GM12891 (cell line): ENCODE measurements around the gene PRKCE.

Experiments
- DNase-seq: peaks from one replicate; pipeline ENCODE4 v3.0.0; 2011; ENCODE audit warnings: low spot score; ENCODE audit not compliant: insufficient read length
- FAIRE-seq: peaks from 2 replicates; lab custom pipeline; 2011; peaks lifted over from hg19 to GRCh38; lab: Jason Lieb, UNC
- PAX5 ChIP-seq: IDR thresholded peaks from 2 replicates; pipeline ENCODE4 v1.6.1; 2011; ENCODE audit warnings: low read length, moderate library complexity, mild to moderate bottlenecking; ENCODE audit not compliant: insufficient read depth, severe bottlenecking
- POLR2A ChIP-seq: IDR thresholded peaks from 2 replicates; pipeline ENCODE4 v1.6.1; 2011; ENCODE audit warnings: low read depth, low read length, control low read depth
- POLR2AphosphoS5 ChIP-seq: IDR thresholded peaks from 2 replicates; pipeline ENCODE4 v1.6.1; 2011; ENCODE audit warnings: low read depth, low read length, control low read depth
- POU2F2 ChIP-seq: IDR thresholded peaks from 2 replicates; pipeline ENCODE4 v1.6.1; 2011; ENCODE audit warnings: low read depth, mild to moderate bottlenecking, control low read depth, low read length, moderate library complexity
- SPI1 ChIP-seq: IDR thresholded peaks from 2 replicates; pipeline ENCODE4 v1.6.1; 2011; ENCODE audit warnings: low read depth, low read length, control low read depth
- TAF1 ChIP-seq: IDR thresholded peaks from 2 replicates; pipeline ENCODE4 v1.6.1; 2011; ENCODE audit warnings: low read depth, low read length, control low read depth

PRKCE gene

GRCh38 chr2:45669032-45669486 lies 17.6 kb downstream of the PRKCE start:
- FAIRE-seq (no peak), DNase-seq (no peak)
- TF ChIP-seq POLR2A (no peak), SPI1 (no peak), POLR2AphosphoS5 (no peak), TAF1 (no peak), POU2F2 (no peak), PAX5 (no peak)

DNA sequence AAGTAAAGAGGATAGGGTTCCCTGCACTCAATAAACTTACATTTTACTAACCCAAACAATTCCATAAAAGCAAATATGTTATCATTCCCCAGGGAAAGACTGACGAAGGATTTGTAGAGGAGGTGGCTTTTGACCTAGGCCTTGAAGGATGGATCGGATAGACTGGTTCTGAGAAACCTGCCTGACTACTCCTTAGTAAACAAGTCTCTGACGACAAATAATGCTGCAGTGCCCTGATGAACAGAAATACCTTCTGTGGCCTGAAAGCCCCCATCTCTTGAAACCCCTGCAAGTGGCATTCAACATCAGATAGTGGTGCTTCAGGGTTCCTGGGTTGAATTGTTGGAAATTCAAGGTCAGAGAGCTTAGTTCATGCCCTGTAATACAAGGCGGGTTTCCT lies 19.2 kb downstream of the PRKCE start:
- no peak for FAIRE-seq
- no peak for TF ChIP-seq PAX5
- TF ChIP-seq POU2F2 = no peak
- TF ChIP-seq POLR2AphosphoS5 = no peak
- TF ChIP-seq POLR2A = no peak
- no peak for TF ChIP-seq TAF1
- TF ChIP-seq SPI1 = no peak
- no peak for DNase-seq

GRCh38 chr2:45672138-45672537 lies 20.7 kb downstream of the PRKCE start:
- no peak for FAIRE-seq
- no peak for DNase-seq
- TF ChIP-seq POLR2A (no peak), SPI1 (no peak), PAX5 (no peak), POU2F2 (no peak), TAF1 (no peak), POLR2AphosphoS5 (no peak)

- DNase-seq = no peak
- FAIRE-seq = no peak
Observed at GRCh38 chr2:45674035-45674816, 22.8 kb downstream of the PRKCE start.

DNA sequence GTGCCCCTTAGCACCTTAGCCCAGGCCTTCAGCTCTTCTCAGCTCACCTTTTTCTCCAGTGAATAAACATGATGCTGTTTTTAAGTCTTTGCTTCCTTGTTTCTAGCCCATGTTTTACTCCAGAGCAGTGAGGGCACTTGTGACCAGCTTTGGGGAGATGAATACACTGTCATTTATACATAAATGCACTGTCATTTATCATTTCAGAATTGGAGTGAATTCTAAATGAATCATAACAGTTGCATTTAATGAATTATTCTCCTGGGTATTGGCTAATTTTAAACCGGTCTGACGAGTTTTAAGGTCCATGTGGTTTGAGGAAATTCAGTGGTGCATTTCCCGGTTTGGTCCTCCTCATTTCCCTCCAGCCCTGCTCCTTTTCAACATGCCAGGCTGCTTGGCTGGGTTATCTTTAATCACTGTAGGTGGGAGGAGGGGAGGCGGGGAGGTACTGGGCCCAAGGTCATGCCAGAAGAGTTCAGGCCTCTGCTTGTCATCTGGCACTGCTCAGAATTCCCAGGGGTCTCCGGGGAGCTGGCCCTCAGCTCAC lies 23.9 kb downstream of the PRKCE start:
- DNase-seq = no peak
- FAIRE-seq = no peak
- TF ChIP-seq SPI1 = no peak

More at GRCh38 chr2:45674035-45674816, 22.8 kb downstream of the PRKCE start:
- TF ChIP-seq POLR2AphosphoS5 (no peak), POU2F2 (no peak), SPI1 (peak; percentile 56), PAX5 (no peak), POLR2A (no peak)

- DNase-seq (no peak), FAIRE-seq (no peak)
- TF ChIP-seq POLR2A (no peak), PAX5 (no peak)
Observed at GRCh38 chr2:45676088-45676487, 24.6 kb downstream of the PRKCE start.

- TF ChIP-seq TAF1 (no peak), POLR2A (no peak), PAX5 (no peak), POLR2AphosphoS5 (no peak), POU2F2 (no peak), SPI1 (no peak)
- FAIRE-seq (no peak), DNase-seq (no peak)
Observed at GRCh38 chr2:45678791-45679348, 27.4 kb downstream of the PRKCE start.

- DNase-seq (no peak), FAIRE-seq (no peak)
Observed at GRCh38 chr2:45680351-45680967, 29.0 kb downstream of the PRKCE start.

DNA sequence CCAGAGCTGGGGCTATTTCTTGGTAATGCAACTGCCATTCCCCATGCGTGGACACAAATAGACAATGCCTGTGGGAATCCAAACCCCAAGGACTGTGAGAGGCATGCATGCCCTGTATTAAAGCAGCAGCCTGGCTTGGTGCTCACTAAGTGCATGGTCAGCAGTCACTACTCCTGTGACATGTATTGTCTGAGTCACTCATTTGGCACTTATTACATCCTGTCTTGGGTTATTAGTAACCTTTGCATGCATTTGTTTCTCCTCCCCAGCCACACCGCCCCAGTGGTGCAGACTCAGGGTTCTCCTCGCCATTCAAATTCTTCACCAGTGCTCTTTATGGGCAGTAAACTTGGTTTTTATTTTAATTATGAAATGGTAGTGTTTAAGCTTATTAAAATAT lies 30.2 kb downstream of the PRKCE start:
- TF ChIP-seq POLR2AphosphoS5 (no peak), POU2F2 (peak; percentile 53; the same call in 1 of the 2 replicates)
- FAIRE-seq (peak; percentile 89), DNase-seq (peak; percentile 30)

More at GRCh38 chr2:45680351-45680967, 29.0 kb downstream of the PRKCE start:
- TF ChIP-seq PAX5 (no peak), SPI1 (no peak), POLR2AphosphoS5 (no peak), TAF1 (no peak), POU2F2 (no peak), POLR2A (no peak)

GRCh38 chr2:45683292-45683691 lies 31.8 kb downstream of the PRKCE start:
- DNase-seq (no peak), FAIRE-seq (no peak)
- TF ChIP-seq SPI1 = no peak
- no peak for TF ChIP-seq PAX5
- no peak for TF ChIP-seq POU2F2
- TF ChIP-seq POLR2AphosphoS5 = no peak
- TF ChIP-seq TAF1 = no peak
- no peak for TF ChIP-seq POLR2A
